ENCODE data around the gene RBM43. TPM values are rescaled to one million over a fixed set of nuclear protein-coding genes. Genes with fewer than 3 reads are reported as not detected.

The RBM43 gene
- total and polyA plus RNA-seq, 9 of the 15 experiments (the other 6 are each of a cell fraction or from before 2014, with no cell fraction given): 1.3 to 6.9 (median 3.8) TPM

DNA sequence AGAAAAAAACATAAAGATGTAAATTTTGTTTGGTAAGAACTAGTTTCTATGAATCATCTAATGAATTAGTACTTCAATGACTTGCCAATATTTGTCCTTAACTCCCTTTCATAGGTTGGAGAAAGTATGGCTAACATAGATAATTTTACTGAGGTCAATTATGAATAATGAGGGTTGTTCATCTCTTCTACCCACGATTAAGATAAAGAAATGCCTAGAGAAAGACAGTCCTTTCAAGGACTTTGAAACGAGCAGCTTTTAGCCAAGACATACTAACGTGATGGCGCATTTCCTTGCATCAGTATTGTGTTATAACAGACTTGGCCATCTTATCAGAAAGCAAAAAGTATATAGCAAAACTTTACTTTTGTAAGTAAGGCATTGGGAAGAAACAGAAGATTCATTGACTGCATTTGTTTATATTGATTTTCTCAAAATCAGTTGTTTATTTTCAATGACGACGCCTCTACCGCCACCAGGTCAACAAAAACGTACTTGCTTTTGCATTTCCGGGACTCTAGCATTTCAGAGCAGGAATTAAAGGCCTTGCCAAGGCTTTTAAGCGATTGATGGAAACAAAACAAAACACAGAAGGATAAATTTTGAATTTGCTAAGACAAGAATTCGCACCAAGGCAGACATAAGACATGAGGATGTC, 961 bp downstream of the RBM43 start (continued):
- TF ChIP-seq ZNF444 (CRISPR knock-in tag; IDR thresholded peaks at IDR 0.05): no peak
- no peak for TF ChIP-seq CEBPG (CRISPR knock-in tag; IDR thresholded peaks at IDR 0.05)
- TF ChIP-seq CEBPG (tag; conservative IDR thresholded peaks at IDR 0.05 in 1 of 2, IDR thresholded peaks at IDR 0.05 in 1 of 2): 0 out of 4 replicates have a peak, but pooled peaks of 1 of the 2 experiments have one; percentile 20
- peak; percentile 57 for TF ChIP-seq POLR2H (tag; IDR thresholded peaks at IDR 0.05; ENCODE audit: low read depth)
- TF ChIP-seq, protein P1, sequence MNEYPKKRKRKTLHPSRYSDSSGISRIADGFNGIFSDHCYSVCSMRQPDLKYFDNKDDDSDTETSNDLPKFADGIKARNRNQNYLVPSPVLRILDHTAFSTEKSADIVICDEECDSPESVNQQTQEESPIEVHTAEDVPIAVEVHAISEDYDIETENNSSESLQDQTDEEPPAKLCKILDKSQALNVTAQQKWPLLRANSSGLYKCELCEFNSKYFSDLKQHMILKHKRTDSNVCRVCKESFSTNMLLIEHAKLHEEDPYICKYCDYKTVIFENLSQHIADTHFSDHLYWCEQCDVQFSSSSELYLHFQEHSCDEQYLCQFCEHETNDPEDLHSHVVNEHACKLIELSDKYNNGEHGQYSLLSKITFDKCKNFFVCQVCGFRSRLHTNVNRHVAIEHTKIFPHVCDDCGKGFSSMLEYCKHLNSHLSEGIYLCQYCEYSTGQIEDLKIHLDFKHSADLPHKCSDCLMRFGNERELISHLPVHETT (CRISPR knock-in tag; conservative IDR thresholded peaks at IDR 0.05 in 1 of 2, IDR thresholded peaks at IDR 0.05 in 1 of 2): no peak
- TF ChIP-seq, protein P2, sequence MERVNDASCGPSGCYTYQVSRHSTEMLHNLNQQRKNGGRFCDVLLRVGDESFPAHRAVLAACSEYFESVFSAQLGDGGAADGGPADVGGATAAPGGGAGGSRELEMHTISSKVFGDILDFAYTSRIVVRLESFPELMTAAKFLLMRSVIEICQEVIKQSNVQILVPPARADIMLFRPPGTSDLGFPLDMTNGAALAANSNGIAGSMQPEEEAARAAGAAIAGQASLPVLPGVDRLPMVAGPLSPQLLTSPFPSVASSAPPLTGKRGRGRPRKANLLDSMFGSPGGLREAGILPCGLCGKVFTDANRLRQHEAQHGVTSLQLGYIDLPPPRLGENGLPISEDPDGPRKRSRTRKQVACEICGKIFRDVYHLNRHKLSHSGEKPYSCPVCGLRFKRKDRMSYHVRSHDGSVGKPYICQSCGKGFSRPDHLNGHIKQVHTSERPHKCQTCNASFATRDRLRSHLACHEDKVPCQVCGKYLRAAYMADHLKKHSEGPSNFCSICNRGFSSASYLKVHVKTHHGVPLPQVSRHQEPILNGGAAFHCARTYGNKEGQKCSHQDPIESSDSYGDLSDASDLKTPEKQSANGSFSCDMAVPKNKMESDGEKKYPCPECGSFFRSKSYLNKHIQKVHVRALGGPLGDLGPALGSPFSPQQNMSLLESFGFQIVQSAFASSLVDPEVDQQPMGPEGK (CRISPR knock-in tag; IDR thresholded peaks at IDR 0.05; ENCODE audit: borderline replicate concordance): peak; percentile 44; the same call in 1 of the 2 replicates
- TF ChIP-seq RHOXF2B (CRISPR knock-in tag; conservative IDR thresholded peaks at IDR 0.05): 0 out of 2 replicates have a peak, but pooled peaks have one; percentile 10
- TF ChIP-seq ZNF311 (CRISPR knock-in tag; IDR thresholded peaks at IDR 0.05): no peak
- TF ChIP-seq ZNF239 (CRISPR knock-in tag; IDR thresholded peaks at IDR 0.05): no peak
- TF ChIP-seq, protein P3, sequence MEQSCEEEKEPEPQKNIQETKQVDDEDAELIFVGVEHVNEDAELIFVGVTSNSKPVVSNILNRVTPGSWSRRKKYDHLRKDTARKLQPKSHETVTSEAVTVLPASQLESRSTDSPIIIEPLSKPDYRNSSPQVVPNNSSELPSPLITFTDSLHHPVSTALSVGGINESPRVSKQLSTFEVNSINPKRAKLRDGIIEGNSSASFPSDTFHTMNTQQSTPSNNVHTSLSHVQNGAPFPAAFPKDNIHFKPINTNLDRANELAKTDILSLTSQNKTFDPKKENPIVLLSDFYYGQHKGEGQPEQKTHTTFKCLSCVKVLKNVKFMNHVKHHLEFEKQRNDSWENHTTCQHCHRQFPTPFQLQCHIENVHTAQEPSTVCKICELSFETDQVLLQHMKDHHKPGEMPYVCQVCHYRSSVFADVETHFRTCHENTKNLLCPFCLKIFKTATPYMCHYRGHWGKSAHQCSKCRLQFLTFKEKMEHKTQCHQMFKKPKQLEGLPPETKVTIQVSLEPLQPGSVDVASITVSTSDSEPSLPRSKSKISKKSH (CRISPR knock-in tag; IDR thresholded peaks at IDR 0.05): no peak
- no peak for TF ChIP-seq SP1 (CRISPR knock-in tag; IDR thresholded peaks at IDR 0.05)
- no peak for TF ChIP-seq HMGN3 (IDR thresholded peaks at IDR 0.05; ENCODE audit: borderline replicate concordance, extremely low read depth, insufficient read length, low read depth, low read length)
- no peak for TF ChIP-seq MYNN (IDR thresholded peaks at IDR 0.05)
- TF ChIP-seq MYNN (CRISPR knock-in tag; IDR thresholded peaks at IDR 0.05): no peak
- peak; percentile 20 for TF ChIP-seq CHD4 (IDR thresholded peaks at IDR 0.05; ENCODE audit: insufficient read depth, insufficient replicate concordance, low read depth, low read length, poor library complexity, severe bottlenecking)
- TF ChIP-seq ZNF133 (CRISPR knock-in tag; IDR thresholded peaks at IDR 0.05): no peak
- no peak for TF ChIP-seq LEF1 (IDR thresholded peaks at IDR 0.05)
- TF ChIP-seq, protein P4, sequence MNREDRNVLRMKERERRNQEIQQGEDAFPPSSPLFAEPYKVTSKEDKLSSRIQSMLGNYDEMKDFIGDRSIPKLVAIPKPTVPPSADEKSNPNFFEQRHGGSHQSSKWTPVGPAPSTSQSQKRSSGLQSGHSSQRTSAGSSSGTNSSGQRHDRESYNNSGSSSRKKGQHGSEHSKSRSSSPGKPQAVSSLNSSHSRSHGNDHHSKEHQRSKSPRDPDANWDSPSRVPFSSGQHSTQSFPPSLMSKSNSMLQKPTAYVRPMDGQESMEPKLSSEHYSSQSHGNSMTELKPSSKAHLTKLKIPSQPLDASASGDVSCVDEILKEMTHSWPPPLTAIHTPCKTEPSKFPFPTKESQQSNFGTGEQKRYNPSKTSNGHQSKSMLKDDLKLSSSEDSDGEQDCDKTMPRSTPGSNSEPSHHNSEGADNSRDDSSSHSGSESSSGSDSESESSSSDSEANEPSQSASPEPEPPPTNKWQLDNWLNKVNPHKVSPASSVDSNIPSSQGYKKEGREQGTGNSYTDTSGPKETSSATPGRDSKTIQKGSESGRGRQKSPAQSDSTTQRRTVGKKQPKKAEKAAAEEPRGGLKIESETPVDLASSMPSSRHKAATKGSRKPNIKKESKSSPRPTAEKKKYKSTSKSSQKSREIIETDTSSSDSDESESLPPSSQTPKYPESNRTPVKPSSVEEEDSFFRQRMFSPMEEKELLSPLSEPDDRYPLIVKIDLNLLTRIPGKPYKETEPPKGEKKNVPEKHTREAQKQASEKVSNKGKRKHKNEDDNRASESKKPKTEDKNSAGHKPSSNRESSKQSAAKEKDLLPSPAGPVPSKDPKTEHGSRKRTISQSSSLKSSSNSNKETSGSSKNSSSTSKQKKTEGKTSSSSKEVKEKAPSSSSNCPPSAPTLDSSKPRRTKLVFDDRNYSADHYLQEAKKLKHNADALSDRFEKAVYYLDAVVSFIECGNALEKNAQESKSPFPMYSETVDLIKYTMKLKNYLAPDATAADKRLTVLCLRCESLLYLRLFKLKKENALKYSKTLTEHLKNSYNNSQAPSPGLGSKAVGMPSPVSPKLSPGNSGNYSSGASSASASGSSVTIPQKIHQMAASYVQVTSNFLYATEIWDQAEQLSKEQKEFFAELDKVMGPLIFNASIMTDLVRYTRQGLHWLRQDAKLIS (CRISPR knock-in tag; IDR thresholded peaks at IDR 0.05): no peak
- TF ChIP-seq, protein P5, sequence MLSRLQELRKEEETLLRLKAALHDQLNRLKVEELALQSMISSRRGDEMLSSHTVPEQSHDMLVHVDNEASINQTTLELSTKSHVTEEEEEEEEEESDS (CRISPR knock-in tag; IDR thresholded peaks at IDR 0.05): no peak

All from K562 (cell line).